ENCODE measurements around the gene GRAMD1C. TPM values are rescaled to one million over a fixed set of nuclear protein-coding genes. Genes with fewer than 3 reads are reported as not detected.

The GRAMD1C gene
- total RNA-seq, 3 donors from 2014 or later: 1.6 to 49.8 (median 18.4) TPM

DNA sequence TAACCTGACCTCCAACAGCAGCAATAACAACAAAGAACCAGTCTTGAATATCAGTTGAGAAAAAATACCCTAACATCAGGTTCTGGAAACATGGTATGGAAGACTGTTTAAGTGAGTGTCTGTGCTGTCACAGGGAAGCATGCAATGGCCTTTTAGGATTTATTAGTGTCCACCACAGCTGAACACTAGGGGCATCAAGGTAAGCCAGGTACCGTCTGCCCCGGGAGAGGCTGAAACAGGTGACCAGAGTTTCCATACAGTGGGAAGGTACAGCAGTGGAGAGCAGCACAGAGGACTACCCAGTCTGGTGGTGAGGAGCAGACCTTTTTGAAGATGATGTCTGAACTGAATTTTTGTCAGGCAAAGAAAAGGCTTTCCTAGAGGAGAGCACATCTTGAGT is 127.6 kb downstream of the GRAMD1C start:
- TF ChIP-seq POLR2A (IDR thresholded peaks at IDR 0.05) (no peak), POLR2AphosphoS5 (IDR thresholded peaks at IDR 0.05) (no peak)
- TF ChIP-seq, protein P1, sequence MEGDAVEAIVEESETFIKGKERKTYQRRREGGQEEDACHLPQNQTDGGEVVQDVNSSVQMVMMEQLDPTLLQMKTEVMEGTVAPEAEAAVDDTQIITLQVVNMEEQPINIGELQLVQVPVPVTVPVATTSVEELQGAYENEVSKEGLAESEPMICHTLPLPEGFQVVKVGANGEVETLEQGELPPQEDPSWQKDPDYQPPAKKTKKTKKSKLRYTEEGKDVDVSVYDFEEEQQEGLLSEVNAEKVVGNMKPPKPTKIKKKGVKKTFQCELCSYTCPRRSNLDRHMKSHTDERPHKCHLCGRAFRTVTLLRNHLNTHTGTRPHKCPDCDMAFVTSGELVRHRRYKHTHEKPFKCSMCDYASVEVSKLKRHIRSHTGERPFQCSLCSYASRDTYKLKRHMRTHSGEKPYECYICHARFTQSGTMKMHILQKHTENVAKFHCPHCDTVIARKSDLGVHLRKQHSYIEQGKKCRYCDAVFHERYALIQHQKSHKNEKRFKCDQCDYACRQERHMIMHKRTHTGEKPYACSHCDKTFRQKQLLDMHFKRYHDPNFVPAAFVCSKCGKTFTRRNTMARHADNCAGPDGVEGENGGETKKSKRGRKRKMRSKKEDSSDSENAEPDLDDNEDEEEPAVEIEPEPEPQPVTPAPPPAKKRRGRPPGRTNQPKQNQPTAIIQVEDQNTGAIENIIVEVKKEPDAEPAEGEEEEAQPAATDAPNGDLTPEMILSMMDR (IDR thresholded peaks at IDR 0.05): no peak
- intact Hi-C loops (cut with DNase I; ENCODE audit: low total_unique reads): no loop called here
- H3K27ac ChIP-seq: no peak overlapping the region
- DNase-seq (ENCODE audit: low spot score in 2 of 2): no peak
- H3K4me1 ChIP-seq: no peaks in the 10 kb centered on the region
- H3K4me3 ChIP-seq: no peak overlapping the region
- H3K27me3 ChIP-seq: no peaks in the 10 kb centered on the region
- H3K9me3 ChIP-seq: no peaks in the 10 kb centered on the region
- H3K36me3 ChIP-seq: no peaks in the 10 kb centered on the region

DNA sequence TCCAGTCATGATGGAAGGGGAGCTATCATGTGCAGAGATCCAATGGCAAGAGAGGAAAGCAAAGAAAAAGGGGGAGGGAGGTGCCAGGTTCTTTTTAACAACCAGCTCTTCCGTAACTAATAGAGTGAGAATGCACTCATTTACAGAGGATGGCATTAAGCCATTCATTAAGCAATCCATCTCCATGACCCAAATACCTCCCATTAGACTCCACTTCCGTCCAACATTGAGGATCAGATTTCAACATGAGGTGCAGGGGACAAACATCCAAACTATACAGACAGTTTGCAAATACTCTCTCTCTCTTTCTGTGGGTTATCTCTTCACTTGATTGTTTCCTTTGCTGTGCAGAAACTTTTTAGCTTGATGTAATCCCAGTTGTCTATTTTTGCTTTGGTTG is 130.4 kb downstream of the GRAMD1C start:
- H3K27ac ChIP-seq: peak overlapping the region; percentile 4 to 33

GRCh38 chr3:113977822-113978221 is 139.2 kb downstream of the GRAMD1C start:
- TF ChIP-seq POLR2AphosphoS5 (IDR thresholded peaks at IDR 0.05) (no peak), POLR2A (IDR thresholded peaks at IDR 0.05) (no peak)
- TF ChIP-seq, protein P1 (IDR thresholded peaks at IDR 0.05): no peak
- Histone ChIP-seq H3K36me3 (no peaks in the 10 kb centered on the region), H3K27me3 (no peaks in the 10 kb centered on the region), H3K4me3 (no peak overlapping the region), H3K9me3 (peaks cover 0 to 12% of the 10 kb centered on the region in 2 donors), H3K27ac (no peak overlapping the region), H3K4me1 (no peaks in the 10 kb centered on the region)
- intact Hi-C loops (cut with DNase I; ENCODE audit: low total_unique reads): no loop called here
- DNase-seq (ENCODE audit: low spot score in 2 of 2): no peak

More for the DNA sequence above, 130.4 kb downstream of the GRAMD1C start:
- no peaks in the 10 kb centered on the region for H3K4me1 ChIP-seq
- intact Hi-C loops (cut with DNase I; ENCODE audit: low total_unique reads): no loop called here
- DNase-seq (ENCODE audit: low spot score in 2 of 2): no peak
- H3K27me3 ChIP-seq: no peaks in the 10 kb centered on the region
- TF ChIP-seq POLR2A (IDR thresholded peaks at IDR 0.05) (no peak), POLR2AphosphoS5 (IDR thresholded peaks at IDR 0.05) (no peak)
- TF ChIP-seq, protein P1 (IDR thresholded peaks at IDR 0.05): no peak
- no peaks in the 10 kb centered on the region for H3K36me3 ChIP-seq
- H3K9me3 ChIP-seq: peaks cover 0 to 13% of the 10 kb centered on the region in 2 donors
- H3K4me3 ChIP-seq: no peak overlapping the region

DNA sequence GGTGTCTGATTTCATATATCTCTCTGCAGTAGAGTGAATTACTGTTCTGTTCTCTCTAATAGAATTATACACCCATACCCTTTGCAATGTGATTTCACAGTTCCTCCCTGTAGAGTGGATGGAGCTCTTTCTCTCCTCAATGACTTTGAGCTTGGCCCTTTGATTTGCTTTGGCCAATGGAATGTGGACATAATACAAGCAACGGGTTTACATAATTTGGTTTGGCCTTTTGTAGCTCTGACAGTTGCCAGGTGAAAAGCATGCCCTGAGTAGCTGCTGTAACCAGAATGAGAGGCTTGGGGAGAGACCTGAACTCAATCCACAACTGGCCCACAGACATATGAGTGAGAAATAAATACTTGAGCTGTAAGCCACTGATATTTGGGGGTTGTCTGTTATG is 141.3 kb downstream of the GRAMD1C start:
- TF ChIP-seq POLR2A (IDR thresholded peaks at IDR 0.05): no peak
- no peak for TF ChIP-seq POLR2AphosphoS5 (IDR thresholded peaks at IDR 0.05)
- TF ChIP-seq, protein P1 (IDR thresholded peaks at IDR 0.05): no peak
- H3K4me3 ChIP-seq: no peak overlapping the region
- intact Hi-C loops (cut with DNase I; ENCODE audit: low total_unique reads): no loop called here
- DNase-seq (ENCODE audit: low spot score in 2 of 2): no peak
- no peaks in the 10 kb centered on the region for H3K36me3 ChIP-seq
- no peaks in the 10 kb centered on the region for H3K27me3 ChIP-seq
- H3K27ac ChIP-seq: no peak overlapping the region
- no peaks in the 10 kb centered on the region for H3K4me1 ChIP-seq
- H3K9me3 ChIP-seq: no peaks in the 10 kb centered on the region

- intact Hi-C loops (cut with DNase I; ENCODE audit: low total_unique reads): no loop called here
- no peak overlapping the region for H3K27ac ChIP-seq
- no peaks in the 10 kb centered on the region for H3K4me1 ChIP-seq
- H3K27me3 ChIP-seq: no peaks in the 10 kb centered on the region
- no peaks in the 10 kb centered on the region for H3K9me3 ChIP-seq
- no peak overlapping the region for H3K4me3 ChIP-seq
- H3K36me3 ChIP-seq: no peaks in the 10 kb centered on the region
- no peak for DNase-seq (ENCODE audit: low spot score in 2 of 2)
- TF ChIP-seq POLR2A (IDR thresholded peaks at IDR 0.05) (no peak), POLR2AphosphoS5 (IDR thresholded peaks at IDR 0.05) (no peak)
- TF ChIP-seq, protein P1 (IDR thresholded peaks at IDR 0.05): no peak
Measured at GRCh38 chr3:113981803-113982202, 143.2 kb downstream of the GRAMD1C start.
